ENCODE data around the gene SLC24A3.
A peak's percentile ranks its signal among the peaks of the same experiment; 100 is the strongest.

Gene SLC24A3

GRCh38 chr20:19416627-19417026, 204.2 kb downstream of the SLC24A3 start:
- Histone ChIP-seq H3K27ac (ENCODE audit: extremely low read depth, low read depth, low read length) (no peak overlapping the region), H3K4me1 (ENCODE audit: control insufficient read depth, insufficient read depth, low read length) (no peaks in the 10 kb centered on the region), H3K4me3 (ENCODE audit: low read depth, low read length) (no peak overlapping the region), H3K9me3 (ENCODE audit: control insufficient read depth, insufficient read depth, low read depth, low read length) (no peaks in the 10 kb centered on the region), H3K36me3 (ENCODE audit: control insufficient read depth in 2 of 2, insufficient read depth in 1 of 2, low read length in 2 of 2) (no peaks in the 10 kb centered on the region)
- TF ChIP-seq ZBTB20 (tag by site-specific recombination; IDR thresholded peaks at IDR 0.05) (no peak), HOXA7 (CRISPR knock-in tag; IDR thresholded peaks at IDR 0.05; ENCODE audit: borderline replicate concordance) (no peak), GFI1B (tag by site-specific recombination; IDR thresholded peaks at IDR 0.05) (no peak), BCL11A (tag by site-specific recombination; IDR thresholded peaks at IDR 0.05; ENCODE audit: low read depth) (no peak), ZNF391 (tag by site-specific recombination; IDR thresholded peaks at IDR 0.05; ENCODE audit: borderline replicate concordance, low read depth) (no peak), REST (tag by site-specific recombination; IDR thresholded peaks at IDR 0.05) (no peak), ZNF521 (tag by site-specific recombination; IDR thresholded peaks at IDR 0.05) (no peak), ZNF837 (tag by site-specific recombination; IDR thresholded peaks at IDR 0.05) (no peak)
- ChIA-PET CTCF (no interaction called here), POLR2A (no interaction called here)

GRCh38 chr20:19419396-19419795, 207.0 kb downstream of the SLC24A3 start:
- Histone ChIP-seq H3K36me3 (ENCODE audit: control insufficient read depth in 2 of 2, insufficient read depth in 1 of 2, low read length in 2 of 2) (no peaks in the 10 kb centered on the region), H3K4me1 (ENCODE audit: control insufficient read depth, insufficient read depth, low read length) (no peaks in the 10 kb centered on the region), H3K4me3 (ENCODE audit: low read depth, low read length) (no peak overlapping the region), H3K27ac (ENCODE audit: extremely low read depth, low read depth, low read length) (no peak overlapping the region), H3K9me3 (ENCODE audit: control insufficient read depth, insufficient read depth, low read depth, low read length) (no peaks in the 10 kb centered on the region)
- ChIA-PET CTCF (no interaction called here), POLR2A (no interaction called here)
- TF ChIP-seq ZNF202 (tag by site-specific recombination; IDR thresholded peaks at IDR 0.05; ENCODE audit: borderline replicate concordance) (no peak), ZFP69B (tag by site-specific recombination; IDR thresholded peaks at IDR 0.05) (no peak), GLIS2 (tag by site-specific recombination; IDR thresholded peaks at IDR 0.05) (no peak), ZNF621 (tag by site-specific recombination; IDR thresholded peaks at IDR 0.05) (no peak)
- TF ChIP-seq, protein P1, sequence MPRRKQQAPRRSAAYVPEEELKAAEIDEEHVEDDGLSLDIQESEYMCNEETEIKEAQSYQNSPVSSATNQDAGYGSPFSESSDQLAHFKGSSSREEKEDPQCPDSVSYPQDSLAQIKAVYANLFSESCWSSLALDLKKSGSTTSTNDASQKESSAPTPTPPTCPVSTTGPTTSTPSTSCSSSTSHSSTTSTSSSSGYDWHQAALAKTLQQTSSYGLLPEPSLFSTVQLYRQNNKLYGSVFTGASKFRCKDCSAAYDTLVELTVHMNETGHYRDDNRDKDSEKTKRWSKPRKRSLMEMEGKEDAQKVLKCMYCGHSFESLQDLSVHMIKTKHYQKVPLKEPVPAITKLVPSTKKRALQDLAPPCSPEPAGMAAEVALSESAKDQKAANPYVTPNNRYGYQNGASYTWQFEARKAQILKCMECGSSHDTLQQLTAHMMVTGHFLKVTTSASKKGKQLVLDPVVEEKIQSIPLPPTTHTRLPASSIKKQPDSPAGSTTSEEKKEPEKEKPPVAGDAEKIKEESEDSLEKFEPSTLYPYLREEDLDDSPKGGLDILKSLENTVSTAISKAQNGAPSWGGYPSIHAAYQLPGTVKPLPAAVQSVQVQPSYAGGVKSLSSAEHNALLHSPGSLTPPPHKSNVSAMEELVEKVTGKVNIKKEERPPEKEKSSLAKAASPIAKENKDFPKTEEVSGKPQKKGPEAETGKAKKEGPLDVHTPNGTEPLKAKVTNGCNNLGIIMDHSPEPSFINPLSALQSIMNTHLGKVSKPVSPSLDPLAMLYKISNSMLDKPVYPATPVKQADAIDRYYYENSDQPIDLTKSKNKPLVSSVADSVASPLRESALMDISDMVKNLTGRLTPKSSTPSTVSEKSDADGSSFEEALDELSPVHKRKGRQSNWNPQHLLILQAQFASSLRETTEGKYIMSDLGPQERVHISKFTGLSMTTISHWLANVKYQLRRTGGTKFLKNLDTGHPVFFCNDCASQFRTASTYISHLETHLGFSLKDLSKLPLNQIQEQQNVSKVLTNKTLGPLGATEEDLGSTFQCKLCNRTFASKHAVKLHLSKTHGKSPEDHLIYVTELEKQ (tag by site-specific recombination; IDR thresholded peaks at IDR 0.05; ENCODE audit: borderline replicate concordance) = no peak

DNA sequence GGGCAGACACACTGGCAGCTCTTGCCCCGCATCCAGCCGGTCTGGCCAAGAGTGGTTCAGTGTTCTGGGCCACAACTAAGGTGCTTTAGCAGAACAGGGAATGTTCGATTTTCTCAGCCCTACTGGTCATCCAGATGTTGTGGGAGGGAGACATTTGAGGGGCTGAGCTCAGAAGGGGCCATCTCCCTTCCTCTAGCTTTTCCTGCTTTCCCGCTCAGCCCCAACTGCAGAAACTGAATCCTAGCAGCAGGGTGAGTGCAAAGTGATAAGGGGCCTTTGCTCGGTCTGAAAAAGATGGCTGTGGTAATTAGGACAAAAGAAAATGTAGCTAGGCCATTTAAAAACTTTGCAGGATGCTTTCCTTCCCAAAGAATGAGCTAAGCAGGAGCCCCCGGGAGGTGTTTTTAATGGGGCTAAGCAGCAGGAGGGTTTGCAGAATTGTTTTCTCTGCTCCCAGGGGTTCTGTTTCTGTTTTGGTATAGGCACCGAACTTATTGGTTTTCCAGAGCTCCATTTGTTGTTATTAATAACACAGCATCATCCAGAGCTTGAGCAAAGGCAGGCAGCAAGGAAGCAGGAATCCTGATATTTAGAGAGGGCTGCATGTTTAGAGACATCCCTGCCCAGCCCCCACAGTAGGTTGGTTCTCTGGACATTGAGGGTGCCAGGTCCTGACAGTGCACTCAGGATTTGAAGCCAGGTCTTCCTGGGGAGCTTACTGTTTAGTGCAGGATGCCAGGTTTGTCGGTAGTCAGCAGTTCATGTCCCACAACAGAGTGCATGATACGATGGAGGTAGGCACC, 210.9 kb downstream of the SLC24A3 start:
- Histone ChIP-seq H3K9me3 (ENCODE audit: control insufficient read depth, insufficient read depth, low read depth, low read length) (no peaks in the 10 kb centered on the region), H3K36me3 (ENCODE audit: control insufficient read depth in 2 of 2, insufficient read depth in 1 of 2, low read length in 2 of 2) (no peaks in the 10 kb centered on the region), H3K4me1 (ENCODE audit: control insufficient read depth, insufficient read depth, low read length) (no peaks in the 10 kb centered on the region), H3K27ac (ENCODE audit: extremely low read depth, low read depth, low read length) (no peak overlapping the region), H3K4me3 (ENCODE audit: low read depth, low read length) (no peak overlapping the region)
- CTCF ChIA-PET = no interaction called here
- POLR2A ChIA-PET = no interaction called here
- no peak for TF ChIP-seq ZNF148 (tag by site-specific recombination; IDR thresholded peaks at IDR 0.05; ENCODE audit: borderline replicate concordance)
- no peak for TF ChIP-seq ZBTB7A (tag by site-specific recombination; IDR thresholded peaks at IDR 0.05; ENCODE audit: low read depth)
- TF ChIP-seq ZNF16 (tag by site-specific recombination; IDR thresholded peaks at IDR 0.05; ENCODE audit: low read depth) = no peak
- no peak for TF ChIP-seq ZNF660 (tag by site-specific recombination; IDR thresholded peaks at IDR 0.05)
- TF ChIP-seq ZNF596 (tag by site-specific recombination; IDR thresholded peaks at IDR 0.05) = no peak
- TF ChIP-seq ZIC2 (tag by site-specific recombination; IDR thresholded peaks at IDR 0.05) = peak; percentile 79
- TF ChIP-seq ZNF221 (tag by site-specific recombination; IDR thresholded peaks at IDR 0.05; ENCODE audit: borderline replicate concordance) = no peak
